Stimulated activated CD8-positive, alpha-beta memory T cell treated with anti-CD3 and anti-CD28 coated beads, Interleukin-7, amount 100 ng/mL, for 24 hours (primary cell): ENCODE measurements around the gene GOSR1.
"Not testable (repeated sequence)": the region's sequence is repeated elsewhere in the genome, so short reads cannot be mapped to it uniquely, and the experiment has no call there.

Source experiments
- DNase-seq: peaks from one replicate; pipeline ENCODE4 v3.0.0-alpha.2; 2020; ENCODE audit warnings: low read depth

Gene GOSR1

GRCh38 chr17:30545024-30545423 is 67.8 kb downstream of the GOSR1 start:
- no peak for DNase-seq

GRCh38 chr17:30547778-30548573 is 70.8 kb downstream of the GOSR1 start:
- no peak for DNase-seq

- not testable (repeated sequence) for DNase-seq
Measured at GRCh38 chr17:30549181-30549580, 72.0 kb downstream of the GOSR1 start.

GRCh38 chr17:30549864-30550511 is 72.8 kb downstream of the GOSR1 start:
- DNase-seq, result no peak

- DNase-seq, result no peak
Measured at GRCh38 chr17:30550512-30551273, 73.5 kb downstream of the GOSR1 start.

- DNase-seq, result not testable (repeated sequence)
Measured at GRCh38 chr17:30551274-30551995, 74.2 kb downstream of the GOSR1 start.

GRCh38 chr17:30551996-30552339 is 74.8 kb downstream of the GOSR1 start:
- DNase-seq, result no peak

GRCh38 chr17:30552994-30553566 is 75.9 kb downstream of the GOSR1 start:
- no peak for DNase-seq

- DNase-seq, result not testable (repeated sequence)
Measured at GRCh38 chr17:30553823-30554440, 76.7 kb downstream of the GOSR1 start.

GRCh38 chr17:30554839-30555751 is 77.9 kb downstream of the GOSR1 start:
- DNase-seq, result no peak

GRCh38 chr17:30555942-30556341 is 78.7 kb downstream of the GOSR1 start:
- no peak for DNase-seq

- DNase-seq, result no peak
Measured at GRCh38 chr17:30556374-30557332, 79.4 kb downstream of the GOSR1 start.

- no peak for DNase-seq
Measured at GRCh38 chr17:30557916-30558685, 80.9 kb downstream of the GOSR1 start.

- no peak for DNase-seq
Measured at GRCh38 chr17:30558686-30559545, 81.7 kb downstream of the GOSR1 start.

GRCh38 chr17:30559656-30560055 is 82.4 kb downstream of the GOSR1 start:
- no peak for DNase-seq

- DNase-seq, result not testable (repeated sequence)
Measured at GRCh38 chr17:30560117-30561026, 83.2 kb downstream of the GOSR1 start.
